ENCODE results near the gene OPN1LW.
"Not testable (repeated sequence)": the region's sequence is repeated elsewhere in the genome, so short reads cannot be mapped to it uniquely, and the experiment has no call there.

The OPN1LW gene

DNA sequence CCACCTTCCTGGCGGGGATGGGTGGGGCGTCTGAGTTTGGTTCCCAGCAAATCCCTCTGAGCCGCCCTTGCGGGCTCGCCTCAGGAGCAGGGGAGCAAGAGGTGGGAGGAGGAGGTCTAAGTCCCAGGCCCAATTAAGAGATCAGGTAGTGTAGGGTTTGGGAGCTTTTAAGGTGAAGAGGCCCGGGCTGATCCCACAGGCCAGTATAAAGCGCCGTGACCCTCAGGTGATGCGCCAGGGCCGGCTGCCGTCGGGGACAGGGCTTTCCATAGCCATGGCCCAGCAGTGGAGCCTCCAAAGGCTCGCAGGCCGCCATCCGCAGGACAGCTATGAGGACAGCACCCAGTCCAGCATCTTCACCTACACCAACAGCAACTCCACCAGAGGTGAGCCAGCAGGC is at the start of gene OPN1LW:
TSS of gene OPN1LW (plus strand) at position 234 of the 400 bp plus-strand sequence. CDS start at position 275, 41 bp downstream.
- not testable (repeated sequence) for DNase-seq (ENCODE audit: low spot score)

DNA sequence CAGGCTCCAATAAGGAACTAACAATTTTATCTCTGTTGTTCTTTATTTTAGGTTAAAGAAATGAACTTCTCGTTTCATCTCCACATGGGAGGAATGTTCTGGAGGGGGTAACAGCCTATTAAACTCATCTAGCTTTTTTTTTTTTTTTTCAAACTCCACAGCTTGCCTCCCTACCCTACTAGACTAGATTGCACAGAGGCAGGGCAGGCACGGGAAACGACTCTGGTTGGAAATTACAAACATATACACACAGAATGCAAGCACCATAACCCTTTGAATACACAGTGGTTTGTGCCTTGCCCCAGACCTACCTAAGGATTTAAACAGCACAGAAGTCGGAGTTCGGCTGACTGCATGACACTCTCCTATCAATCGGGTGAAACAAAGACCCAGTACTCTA is 49.2 kb upstream of the OPN1LW start:
- DNase-seq (ENCODE audit: low spot score): no peak

DNA sequence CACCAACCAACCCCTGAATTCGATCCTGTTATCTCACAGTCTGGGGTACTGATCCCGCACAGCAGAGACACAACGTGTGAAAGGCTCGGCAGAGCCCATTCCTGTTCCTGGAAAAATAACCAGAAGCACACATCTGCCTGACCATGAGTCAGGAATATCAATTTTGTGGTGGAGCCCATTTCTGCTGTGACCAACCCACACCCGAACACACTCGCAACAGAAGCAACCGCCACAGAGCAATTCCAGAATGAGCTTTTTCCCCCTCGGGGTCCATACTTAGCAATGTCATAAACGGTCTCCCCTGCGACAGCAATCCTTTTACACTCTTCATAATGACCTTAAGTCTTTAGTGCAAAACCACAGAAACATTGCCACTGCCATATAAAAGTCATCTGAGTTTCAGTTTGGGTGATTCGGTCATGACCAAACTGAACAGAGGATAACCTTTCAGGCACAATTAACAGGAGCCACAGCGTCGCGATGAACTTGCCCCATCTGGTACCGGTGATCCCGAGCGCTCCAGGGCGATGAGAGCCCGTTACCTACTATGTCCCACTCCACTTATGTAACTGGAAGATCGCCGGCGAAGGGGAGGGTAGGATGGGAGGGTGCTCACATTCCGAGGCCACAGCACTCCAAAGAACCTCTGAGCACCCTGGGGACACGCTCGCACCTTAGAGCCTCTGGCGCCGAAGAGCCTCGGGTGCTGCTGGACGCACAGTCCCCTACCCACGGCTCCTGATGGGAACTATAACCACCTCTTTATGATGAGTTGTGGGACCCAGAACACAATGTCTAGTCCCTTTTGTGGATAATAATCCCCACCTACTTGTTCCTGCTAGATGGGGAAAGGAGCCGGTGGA is 47.7 kb upstream of the OPN1LW start:
- peak; percentile 19 for DNase-seq (ENCODE audit: low spot score)

DNA sequence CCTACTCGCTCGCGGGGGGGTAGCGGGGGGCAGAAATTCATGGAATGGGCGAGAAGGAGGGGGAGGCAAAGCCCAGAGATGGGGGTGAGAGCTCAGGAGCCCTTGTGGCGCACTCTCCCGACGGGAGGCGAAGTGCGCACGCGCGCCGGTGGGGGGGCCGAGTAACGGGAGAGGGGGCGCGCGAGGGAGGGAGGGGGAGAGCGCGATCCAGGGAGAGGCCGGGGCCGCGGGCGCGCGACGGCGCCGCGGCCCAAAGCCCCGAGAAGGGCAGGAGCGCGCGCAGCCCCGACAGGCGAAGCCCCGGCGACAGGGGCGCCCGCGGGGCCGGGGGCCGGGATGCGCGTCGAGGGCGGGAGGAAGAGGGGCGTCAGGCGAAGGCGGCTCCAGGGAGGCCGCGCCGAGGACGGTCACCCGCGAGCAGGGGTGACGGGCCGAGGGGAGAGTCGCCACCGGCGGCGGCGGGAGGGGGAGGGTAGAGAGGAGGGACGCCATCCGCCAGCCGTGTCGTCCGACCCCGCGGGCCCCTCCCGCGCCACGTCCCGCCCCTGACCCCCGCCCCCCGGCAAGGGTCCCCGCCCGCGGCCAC is 46.9 kb upstream of the OPN1LW start:
- peak; percentile 65 for DNase-seq (ENCODE audit: low spot score)

DNA sequence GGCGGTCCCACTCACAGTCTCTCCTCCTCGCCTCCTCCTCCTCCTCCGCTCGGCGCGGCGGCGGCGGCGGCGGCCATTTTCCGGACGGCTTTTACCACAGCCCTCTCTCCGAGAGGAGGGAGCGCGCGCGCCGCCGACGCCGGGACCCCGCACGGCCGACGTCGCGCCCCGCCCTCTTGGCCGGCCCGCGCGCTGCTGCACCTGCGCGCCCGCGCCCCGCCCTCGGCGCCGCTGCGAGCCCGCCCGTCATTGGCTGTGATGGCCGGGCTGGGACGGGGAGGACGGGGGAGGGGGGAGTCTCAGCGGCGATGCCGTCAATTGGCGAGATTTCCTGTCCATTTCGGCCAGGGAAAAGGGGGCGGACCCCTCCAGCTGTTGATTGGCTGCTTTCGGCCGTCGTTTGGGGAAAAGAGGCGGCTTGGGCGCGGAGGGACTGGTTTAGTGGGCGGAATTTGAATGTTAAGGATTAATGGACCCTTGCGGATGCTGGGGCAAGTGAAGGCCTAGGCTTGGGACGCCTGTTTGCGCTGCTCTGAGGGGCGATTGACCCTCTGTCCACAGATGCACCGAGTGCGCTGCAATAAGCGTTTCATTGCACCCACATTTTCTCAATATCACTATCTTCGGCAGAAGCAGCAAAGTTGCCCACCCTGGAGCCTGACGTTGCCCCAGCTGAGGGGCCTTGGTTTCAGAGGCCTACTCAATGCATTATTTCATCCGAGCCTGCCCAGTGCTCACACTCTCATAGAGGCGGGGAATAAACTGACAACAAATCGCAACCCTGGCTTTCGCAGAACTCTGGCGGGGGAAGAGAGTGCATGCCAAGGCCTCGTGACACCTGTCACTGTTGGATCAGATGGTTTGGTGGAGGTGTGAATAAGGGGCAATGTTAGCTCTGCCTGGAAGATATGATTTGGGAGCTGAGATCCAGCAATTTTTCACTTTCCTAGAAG is 46.2 kb upstream of the OPN1LW start, which contains the start of gene MECP2:
TSS of gene MECP2 (minus strand) at position 129 of the 953 bp plus-strand sequence.
- peak; percentile 88 for DNase-seq (ENCODE audit: low spot score)

DNA sequence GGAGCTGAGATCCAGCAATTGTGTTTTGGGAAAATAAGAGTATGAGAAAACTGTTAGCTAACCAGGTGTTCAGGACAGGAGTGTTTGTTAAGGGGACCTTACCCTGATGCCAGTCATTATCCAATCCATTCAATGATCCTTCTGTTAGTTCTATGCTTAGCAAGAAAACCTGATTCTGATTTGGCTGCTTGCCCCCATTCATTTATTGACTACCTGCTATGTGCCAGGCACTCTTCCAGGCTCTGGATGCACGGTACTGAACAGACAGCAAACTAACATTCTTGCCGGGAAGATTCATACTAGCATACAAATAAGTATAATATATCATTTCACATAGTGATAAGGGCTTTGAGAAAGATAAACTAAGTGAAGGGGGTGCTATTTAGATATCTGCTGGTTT is 45.5 kb upstream of the OPN1LW start:
- DNase-seq (ENCODE audit: low spot score): no peak

DNA sequence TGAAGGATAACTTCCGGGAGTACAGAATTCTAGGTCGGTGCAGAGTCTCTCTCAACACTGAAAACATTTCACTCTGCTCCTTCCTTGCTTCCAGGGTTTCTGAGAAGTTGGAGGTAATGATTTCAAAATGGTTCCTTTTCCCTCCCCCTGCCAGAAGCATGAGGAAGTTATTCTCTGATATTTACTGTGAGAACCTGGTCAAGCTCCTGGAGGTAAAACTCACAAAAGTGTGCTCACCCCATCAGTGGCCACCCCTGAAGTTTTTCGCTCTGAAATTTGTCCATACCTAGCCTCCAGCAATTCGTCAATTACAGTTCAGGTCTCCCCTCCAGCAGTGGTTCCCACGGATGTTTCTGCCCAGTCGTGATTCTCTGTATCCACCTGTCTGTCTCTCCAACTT is 30.3 kb upstream of the OPN1LW start:
- DNase-seq (ENCODE audit: low spot score): no peak

DNA sequence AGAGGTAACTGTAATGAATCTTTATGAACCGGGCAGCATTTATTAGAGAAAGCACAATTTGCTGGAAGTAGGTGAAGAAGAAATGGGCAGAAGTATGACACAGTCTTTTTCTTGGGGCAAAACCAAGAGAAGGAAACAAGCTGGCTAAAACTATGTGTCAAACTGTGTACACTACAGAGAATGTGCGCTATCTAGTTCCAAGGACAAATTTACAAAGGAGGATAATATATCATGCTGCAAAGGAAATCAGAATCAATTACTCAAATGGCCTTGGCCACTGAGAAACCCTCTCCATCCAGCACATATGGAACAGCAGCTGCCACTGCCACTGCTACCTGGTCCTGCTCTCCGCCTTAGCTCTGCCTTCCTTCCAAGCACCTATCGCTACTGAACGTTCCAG is 29.4 kb upstream of the OPN1LW start:
- no peak for DNase-seq (ENCODE audit: low spot score)

DNA sequence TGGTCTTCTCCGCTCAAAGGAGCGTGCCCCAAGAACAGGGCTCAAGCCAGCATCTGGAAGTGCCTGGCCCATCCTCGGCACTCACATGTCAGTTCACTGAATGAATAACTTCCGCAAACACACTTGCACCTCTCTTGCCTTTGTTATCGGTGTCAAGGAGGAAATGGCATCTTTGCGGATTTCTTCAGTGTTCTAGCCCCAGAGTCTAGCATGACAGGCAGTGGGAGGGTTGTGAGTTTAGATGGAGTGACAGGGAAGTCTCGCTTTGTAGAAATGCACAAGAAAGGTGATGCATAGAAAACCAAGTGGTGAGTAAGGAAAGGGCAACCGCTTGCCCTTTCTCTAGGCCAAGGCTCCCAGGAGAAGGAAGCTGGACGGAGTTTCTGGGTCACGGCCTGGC is 29.0 kb upstream of the OPN1LW start:
- no peak for DNase-seq (ENCODE audit: low spot score)

DNA sequence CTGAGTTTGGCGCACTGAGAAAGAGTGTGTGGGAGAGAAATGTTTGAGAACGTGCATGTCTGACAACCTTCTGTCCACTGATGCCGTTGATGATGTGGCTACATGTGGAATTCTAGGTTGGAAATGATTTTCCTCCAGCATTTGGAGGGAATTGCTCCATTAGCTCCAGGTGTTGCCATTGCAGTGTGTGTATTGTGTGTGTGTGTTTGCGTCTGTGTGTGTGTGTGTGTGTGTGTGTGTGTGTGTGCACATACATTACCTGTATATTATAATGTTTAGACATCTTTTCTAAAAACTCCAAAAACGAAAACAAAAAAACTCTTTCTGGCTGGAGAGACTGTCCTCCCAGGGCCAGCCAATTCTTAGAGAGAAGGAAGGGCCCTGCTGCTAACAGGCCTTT is 28.3 kb upstream of the OPN1LW start:
- no peak for DNase-seq (ENCODE audit: low spot score)

DNA sequence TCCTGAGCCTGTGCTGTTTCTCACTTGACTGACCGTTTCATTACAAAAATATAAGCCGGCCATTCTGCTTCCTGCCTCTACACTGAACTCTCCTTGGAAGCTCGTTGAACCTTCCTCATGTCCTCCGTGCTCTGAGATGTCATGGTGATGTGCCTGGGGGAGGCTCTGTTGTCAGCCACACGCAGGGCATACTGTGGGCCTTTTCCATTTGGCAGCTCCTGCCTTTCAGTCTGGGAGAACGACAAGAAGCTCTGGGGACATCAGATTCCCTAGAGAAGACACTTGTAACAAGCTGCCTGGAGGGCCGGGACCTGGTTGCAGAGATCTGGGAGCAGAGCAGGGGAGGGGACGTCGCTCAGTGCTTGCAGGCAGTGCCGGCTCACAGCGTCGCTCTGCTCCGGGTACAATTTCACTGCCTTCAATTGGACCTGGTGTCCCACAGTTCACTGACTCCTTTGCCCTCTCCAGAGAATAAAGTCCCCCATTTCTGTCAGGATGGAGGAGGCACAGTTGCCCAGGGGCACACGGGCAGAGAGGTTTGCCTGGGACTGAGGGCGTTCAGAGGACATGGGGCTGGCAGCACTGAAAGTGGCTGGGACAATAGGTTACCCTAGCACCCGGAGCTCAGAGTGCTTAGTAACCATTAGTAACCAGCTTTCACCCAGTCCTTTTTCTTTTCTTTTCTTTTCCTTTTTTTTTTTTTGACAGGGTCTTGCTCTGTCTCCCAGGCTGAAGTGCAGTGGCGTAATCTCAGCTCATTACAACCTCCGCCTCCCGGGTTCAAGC is 27.4 kb upstream of the OPN1LW start:
- DNase-seq (ENCODE audit: low spot score): no peak

DNA sequence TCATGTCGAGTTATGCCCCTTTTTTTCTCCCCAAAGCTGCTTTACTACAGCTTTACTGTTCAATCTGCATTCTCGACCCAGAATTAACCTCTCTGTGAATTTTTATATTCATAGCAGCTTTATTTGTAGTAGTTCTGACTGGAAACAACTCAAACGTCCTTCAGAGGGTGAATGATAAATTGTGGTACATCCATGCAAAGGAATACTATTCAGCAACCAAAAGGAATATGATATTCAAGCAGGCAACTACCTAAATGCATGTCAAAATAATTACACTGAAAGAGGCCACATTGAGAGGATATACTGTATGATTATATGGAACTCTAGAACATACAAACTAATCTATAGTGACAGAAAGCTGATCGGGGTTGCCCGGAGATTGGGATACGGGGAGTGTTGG is 26.5 kb upstream of the OPN1LW start:
- DNase-seq (ENCODE audit: low spot score): no peak

DNA sequence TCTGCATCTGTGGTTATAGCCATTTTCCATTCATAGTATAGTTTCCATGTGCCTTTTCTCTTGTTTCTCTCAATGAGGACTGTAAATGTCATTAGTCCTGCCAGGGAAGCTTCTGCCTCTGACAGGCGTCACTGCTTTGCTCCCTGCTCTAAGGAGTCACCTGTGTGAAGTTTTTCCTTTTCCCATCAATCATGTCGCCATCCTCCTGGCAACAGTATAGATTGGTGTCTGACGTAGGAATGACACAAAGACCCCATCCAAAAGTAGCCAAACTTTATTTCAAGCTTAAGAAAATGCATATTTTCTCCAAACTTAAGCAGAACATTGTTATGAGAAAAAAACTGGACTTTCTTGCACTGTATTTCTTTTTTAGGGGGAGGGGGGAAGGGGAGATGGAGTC is 23.5 kb upstream of the OPN1LW start:
- no peak for DNase-seq (ENCODE audit: low spot score)

DNA sequence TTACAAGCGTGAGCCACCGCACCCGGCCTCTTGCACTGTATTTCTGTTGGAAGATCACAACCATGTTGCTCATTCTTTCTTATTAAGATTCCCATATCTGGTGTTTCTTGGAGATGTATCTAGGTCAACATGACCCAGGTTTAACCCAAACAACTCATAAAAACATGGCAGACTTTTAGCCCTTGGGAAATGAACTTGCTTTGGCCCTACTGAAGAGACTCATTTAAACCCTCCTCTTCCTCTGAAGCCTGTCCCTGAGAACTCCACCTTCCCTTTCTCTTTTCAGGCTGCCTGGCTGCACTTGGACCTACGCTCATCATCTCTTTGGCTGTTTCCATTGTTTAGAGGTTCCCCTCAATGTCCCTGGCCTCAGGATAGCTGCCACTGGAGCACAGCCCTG is 22.8 kb upstream of the OPN1LW start:
- DNase-seq (ENCODE audit: low spot score): no peak

DNA sequence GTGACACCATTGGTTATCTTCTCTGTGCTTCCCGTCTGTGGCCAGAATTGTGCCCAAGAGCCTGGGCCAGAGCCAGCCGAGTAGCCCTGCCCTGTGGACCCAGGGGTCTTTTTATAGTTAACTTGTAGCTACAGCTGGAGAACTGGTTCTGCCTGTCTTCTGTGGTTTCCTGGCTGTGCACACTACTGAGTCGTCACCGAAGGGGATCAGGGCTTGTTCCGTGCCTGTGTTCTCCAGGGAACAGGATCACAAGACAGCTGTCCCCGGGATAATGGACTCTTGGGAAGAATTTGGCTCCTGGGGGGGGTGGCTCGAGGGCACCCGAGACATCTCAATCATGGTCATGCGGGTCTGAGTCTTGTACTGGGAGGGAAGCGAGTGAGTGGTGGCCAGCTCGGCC is 22.1 kb upstream of the OPN1LW start:
- DNase-seq (ENCODE audit: low spot score): no peak

DNA sequence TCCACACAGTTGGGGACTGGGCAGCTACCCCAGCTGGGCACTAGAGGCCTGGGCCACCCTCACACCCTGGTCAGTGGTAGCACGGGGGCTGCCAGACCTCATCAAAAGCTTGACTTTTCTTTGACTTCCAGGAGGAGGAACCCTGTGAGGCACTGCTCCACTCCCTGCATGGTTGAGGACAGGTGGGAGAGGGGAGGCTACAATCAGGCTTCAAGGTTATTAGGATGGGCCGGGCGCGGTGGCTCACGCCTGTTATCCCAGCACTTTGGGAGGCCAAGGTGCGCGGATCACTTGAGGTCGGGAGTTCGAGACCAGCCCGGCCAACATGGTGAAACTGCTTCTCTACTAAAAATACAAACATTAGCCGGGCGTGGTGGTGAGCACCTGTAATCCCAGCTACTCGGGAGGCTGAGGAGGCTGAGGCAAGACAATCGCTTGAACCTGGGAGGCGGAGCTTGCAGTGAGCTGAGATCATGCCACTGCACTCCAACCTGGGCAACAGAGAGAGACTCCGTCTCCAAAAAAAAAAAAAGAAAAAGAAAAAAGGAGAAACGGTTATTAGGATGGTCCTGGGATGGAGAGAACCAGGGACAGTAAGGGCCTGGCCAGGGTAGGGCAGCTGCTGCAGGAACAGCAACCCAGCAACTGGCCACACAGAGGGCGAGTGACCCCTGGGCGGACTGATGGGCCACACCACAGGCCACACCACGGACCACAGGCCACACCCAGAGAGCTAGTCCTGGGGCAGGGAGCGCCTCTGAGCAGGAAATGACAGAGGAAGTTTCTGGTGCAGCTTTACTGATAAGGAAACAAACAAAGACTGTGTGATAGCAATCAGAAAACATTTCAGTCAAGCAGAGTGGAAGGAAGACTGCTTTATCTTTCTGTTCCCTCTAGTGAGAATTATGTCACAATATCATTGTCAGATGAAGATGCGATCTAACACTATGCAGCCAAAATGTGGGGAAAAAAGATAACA is 20.5 kb upstream of the OPN1LW start:
- DNase-seq (ENCODE audit: low spot score): peak; percentile 44

DNA sequence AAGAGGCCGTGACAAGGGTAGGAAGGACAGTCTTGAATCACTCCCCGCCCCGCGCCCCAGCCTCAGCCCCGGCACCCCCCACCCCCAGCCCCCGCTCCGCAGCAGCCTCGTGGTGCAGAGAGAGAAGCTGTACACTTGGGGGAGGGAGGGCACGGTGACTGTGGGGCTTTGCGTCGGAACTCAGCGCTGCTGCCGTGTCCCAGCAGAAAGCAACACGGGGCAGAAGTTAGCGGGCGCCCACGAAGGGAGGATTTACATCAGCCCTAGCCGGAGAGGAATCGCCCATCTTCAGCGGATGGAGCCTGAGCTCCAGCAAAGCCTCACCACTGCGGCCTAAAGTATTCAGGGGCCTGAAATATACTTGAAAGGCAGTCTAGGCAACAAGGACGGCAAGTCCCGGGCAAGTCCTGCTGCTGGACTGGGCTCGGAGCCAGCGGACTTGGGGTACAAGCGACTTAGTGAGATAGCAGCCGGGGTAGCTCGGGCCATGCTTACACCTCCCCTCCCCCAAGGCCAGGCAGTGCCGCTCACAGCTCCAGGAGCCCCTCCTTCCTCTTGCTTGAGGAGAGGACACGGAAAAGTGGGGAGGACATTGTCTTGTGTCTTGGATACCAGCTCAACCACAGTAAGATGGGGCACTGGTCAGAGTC is 18.5 kb upstream of the OPN1LW start:
- no peak for DNase-seq (ENCODE audit: low spot score)

DNA sequence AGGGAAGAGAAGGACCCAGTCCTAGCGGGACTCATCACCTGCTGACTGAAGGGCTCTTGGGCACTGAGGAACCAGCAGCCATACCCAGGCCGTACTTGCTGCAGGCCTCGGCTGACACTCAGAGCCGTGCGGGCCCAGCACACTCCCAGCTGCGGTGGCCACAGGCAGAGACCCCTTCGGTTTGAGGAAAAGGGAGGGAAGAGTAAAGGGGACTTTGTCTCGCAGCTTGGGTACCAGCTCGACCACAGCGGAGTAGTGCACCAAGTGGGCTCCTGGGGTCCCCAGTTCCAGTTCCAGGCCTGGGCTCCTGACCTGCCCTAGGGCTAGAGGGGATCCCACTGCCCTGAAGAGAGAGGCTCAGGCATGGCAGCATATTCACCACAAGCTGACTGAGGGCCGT is 17.9 kb upstream of the OPN1LW start:
- DNase-seq (ENCODE audit: low spot score): no peak

DNA sequence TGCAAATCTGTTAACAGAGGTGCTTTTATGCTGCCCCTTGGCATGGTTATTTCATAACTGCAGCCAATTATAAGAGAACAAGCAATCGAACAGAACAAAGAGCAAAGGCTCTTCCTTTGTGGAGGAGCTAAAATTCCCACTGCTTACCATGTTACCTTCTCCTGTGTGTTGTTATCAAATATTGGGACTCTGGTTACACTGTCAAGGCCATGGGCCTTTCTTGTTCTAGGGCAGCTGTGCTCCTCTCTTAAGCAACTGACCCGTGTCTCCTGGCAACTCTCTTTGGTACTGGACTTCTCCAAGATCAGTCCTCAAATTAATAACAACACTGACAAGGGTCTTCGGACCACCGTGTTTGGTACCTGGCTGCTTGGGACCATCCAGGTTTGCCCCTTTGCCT is 12.1 kb upstream of the OPN1LW start:
- no peak for DNase-seq (ENCODE audit: low spot score)

DNA sequence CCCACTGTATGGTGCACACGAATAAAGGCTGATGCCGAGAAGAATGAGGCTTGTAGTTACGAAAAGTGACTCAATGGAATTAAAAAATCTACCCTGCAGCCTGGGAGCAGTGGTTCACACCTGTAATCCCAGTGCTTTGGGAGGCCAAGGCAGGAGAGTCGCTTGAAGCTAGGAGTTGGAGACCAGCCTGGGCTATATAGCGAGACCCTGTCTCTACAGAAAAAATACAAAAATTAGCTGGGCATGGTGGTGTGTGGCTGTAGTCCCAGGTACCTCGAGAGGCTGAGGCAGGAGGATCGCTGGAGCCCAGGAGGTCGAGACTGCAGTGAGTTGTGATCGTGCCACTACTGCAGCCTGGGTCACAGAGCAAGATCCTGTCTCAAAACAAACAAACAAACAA is 11.7 kb upstream of the OPN1LW start:
- DNase-seq (ENCODE audit: low spot score): no peak
